A549 (cell line): Measurements from ENCODE around the gene MYBL2. TPM values are rescaled to one million over a fixed set of nuclear protein-coding genes. Genes with fewer than 3 reads are reported as not detected.

Source experiments
- ATAC-seq, 2 experiments: fragments of 200-7000 bp in 1 of 2; fragments of >200 bp in 1 of 2; cut with Nextera tagmentation in 1 of 2; cut with Tn5 transposase in 1 of 2; 3 replicates each; pipeline versions ENCODE4 v1.8.0 to v1.9.1; 2018 to 2020; ENCODE audit warnings: mild to moderate bottlenecking in 1 of 2, moderate library complexity in 1 of 2
- CTCF ChIA-PET: fragments of 300-600 bp; sonication (Branson Sonifier 250); formaldehyde crosslinking; extraction: SDS; loops from one replicate; lab custom pipeline; 2021; ENCODE audit warnings: antibody characterized with exemption, inconsistent platforms; lab: Yijun Ruan, JAX
- POLR2A ChIA-PET: fragments of 350-600 bp; formaldehyde crosslinking; extraction: SDS; loops from one replicate; lab custom pipeline; 2021; ENCODE audit warnings: antibody characterized with exemption, inconsistent platforms; lab: Yijun Ruan, JAX
- DNase-seq, 2 experiments: peaks; one replicate each; pipeline versions ENCODE4 v3.0.0 to v3.0.0-alpha.2; 2011 to 2016; ENCODE audit warnings: low read depth in 1 of 2, low spot score in 1 of 2
- FAIRE-seq: peaks from 2 replicates; lab custom pipeline; 2011; peaks lifted over from hg19 to GRCh38; lab: Jason Lieb, UNC
- H3K27ac ChIP-seq, 2 experiments: fragments of >200 bp; sonication (Bioruptor Twin); formaldehyde crosslinking; 3 replicates each; pipeline ENCODE4 v1.5.1; 2016 to 2017
- H3K4me1 ChIP-seq: fragments of >200 bp; sonication (Bioruptor Twin); formaldehyde crosslinking; 3 replicates; pipeline ENCODE4 v1.6.1; 2016
- H3K4me2 ChIP-seq: fragments of >200 bp; sonication (Bioruptor Twin); formaldehyde crosslinking; 3 replicates; pipeline ENCODE4 v1.6.1; 2016
- H3K4me3 ChIP-seq: fragments of >200 bp; sonication (Bioruptor Twin); formaldehyde crosslinking; 3 replicates; pipeline ENCODE4 v1.5.1; 2016
- H3K9me3 ChIP-seq: fragments of >200 bp; sonication (Bioruptor Twin); formaldehyde crosslinking; 3 replicates; pipeline ENCODE4 v1.6.1; 2016
- BHLHE40 ChIP-seq: IDR thresholded peaks from 2 replicates; pipeline ENCODE4 v1.6.1; 2012; ENCODE audit warnings: low read depth, low read length, inconsistent platforms
- CBX8 ChIP-seq: fragments of 200-600 bp; sonication (generic); IDR thresholded peaks from 2 replicates; pipeline ENCODE4 v1.6.1; 2016
- CHD2 ChIP-seq: fragments of 150-350 bp; IDR thresholded peaks from 2 replicates; pipeline ENCODE4 v1.6.1; 2014; ENCODE audit warnings: low read length; ENCODE audit not compliant: partially characterized antibody
- CHD4 ChIP-seq: fragments of 200-600 bp; sonication (generic); IDR thresholded peaks from 2 replicates; pipeline ENCODE4 v1.6.1; 2016; ENCODE audit warnings: antibody characterized with exemption, mild to moderate bottlenecking, borderline replicate concordance
- E2F6 ChIP-seq: IDR thresholded peaks from 2 replicates; pipeline ENCODE4 v1.6.1; 2012; ENCODE audit warnings: low read depth, borderline replicate concordance
- EP300 ChIP-seq, 2 experiments: fragments of >200 bp; sonication (Bioruptor Twin); formaldehyde crosslinking; IDR thresholded peaks; 2 replicates in 1 of 2; 3 replicates in 1 of 2; pipeline ENCODE4 v1.6.1; 2016 to 2017
- FOSB ChIP-seq: fragments of 250-450 bp; sonication (Bioruptor Pico); IDR thresholded peaks from 2 replicates; pipeline ENCODE4 v1.5.0; 2020; ENCODE audit warnings: mild to moderate bottlenecking, moderate library complexity
- FOSL2 ChIP-seq, 2 experiments: fragments of 450-650 bp in 1 of 2; fragments of >200 bp in 1 of 2; sonication (Bioruptor Twin) in 1 of 2; formaldehyde crosslinking; IDR thresholded peaks; 2 replicates each; pipeline versions ENCODE4 v1.5.0 to v1.6.1; 2016 to 2020; ENCODE audit warnings: mild to moderate bottlenecking in 1 of 2, moderate library complexity in 1 of 2
- FOXS1 ChIP-seq: fragments of 250-450 bp; sonication (Bioruptor Pico); IDR thresholded peaks from 2 replicates; pipeline ENCODE4 v1.5.0; 2020; ENCODE audit warnings: mild to moderate bottlenecking, moderate library complexity
- GATA3 ChIP-seq: IDR thresholded peaks from 2 replicates; pipeline ENCODE4 v1.6.1; 2012; ENCODE audit warnings: borderline replicate concordance
- HDAC2 ChIP-seq: fragments of 200-600 bp; sonication (generic); IDR thresholded peaks from 2 replicates; pipeline ENCODE4 v1.6.1; 2016
- HES2 ChIP-seq: fragments of >200 bp; sonication (Bioruptor Twin); formaldehyde crosslinking; IDR thresholded peaks from 2 replicates; pipeline ENCODE4 v1.6.1; 2016
- HOXA7 ChIP-seq: fragments of 250-450 bp; sonication (Bioruptor Pico); IDR thresholded peaks from 2 replicates; pipeline ENCODE4 v1.5.0; 2020; ENCODE audit warnings: mild to moderate bottlenecking, moderate library complexity
- JUNB ChIP-seq: fragments of >200 bp; sonication (Bioruptor Twin); formaldehyde crosslinking; IDR thresholded peaks from 2 replicates; pipeline ENCODE4 v1.6.1; 2016
- KDM1A ChIP-seq: fragments of 200-600 bp; sonication (generic); IDR thresholded peaks from 2 replicates; pipeline ENCODE4 v1.6.1; 2016; ENCODE audit warnings: low read depth, mild to moderate bottlenecking
- KDM5A ChIP-seq: fragments of 200-600 bp; sonication (generic); IDR thresholded peaks from 2 replicates; pipeline ENCODE4 v1.6.1; 2016; ENCODE audit warnings: antibody characterized with exemption, mild to moderate bottlenecking
- MAFK ChIP-seq: fragments of 450-650 bp; IDR thresholded peaks from 2 replicates; pipeline ENCODE4 v1.6.1; 2014; ENCODE audit not compliant: partially characterized antibody
- NFE2L2 ChIP-seq: fragments of 150-350 bp; conservative IDR thresholded peaks from 2 replicates; pipeline ENCODE4 v1.6.1; 2014; ENCODE audit warnings: low read length
- NPAS2 ChIP-seq: fragments of 250-450 bp; sonication (Bioruptor Pico); IDR thresholded peaks from 2 replicates; pipeline ENCODE4 v1.8.0; 2022; ENCODE audit warnings: mild to moderate bottlenecking, moderate library complexity, borderline replicate concordance
- PHF8 ChIP-seq: fragments of 200-600 bp; sonication (generic); IDR thresholded peaks from 2 replicates; pipeline ENCODE4 v1.6.1; 2016; ENCODE audit warnings: low read depth, mild to moderate bottlenecking, antibody characterized with exemption, moderate library complexity, borderline replicate concordance
- POLR2A ChIP-seq: IDR thresholded peaks from 2 replicates; pipeline ENCODE4 v1.6.1; 2012; ENCODE audit warnings: mild to moderate bottlenecking, low read length
- RARB ChIP-seq: fragments of 250-450 bp; sonication (Bioruptor Pico); IDR thresholded peaks from 2 replicates; pipeline ENCODE4 v1.8.0; 2021; ENCODE audit warnings: mild to moderate bottlenecking, moderate library complexity
- RCOR1 ChIP-seq: fragments of 150-350 bp; IDR thresholded peaks from 2 replicates; pipeline ENCODE4 v1.6.1; 2014; ENCODE audit warnings: antibody characterized with exemption, low read length, low read depth
- RNF2 ChIP-seq: fragments of 200-600 bp; sonication (generic); IDR thresholded peaks from 2 replicates; pipeline ENCODE4 v1.6.1; 2016; ENCODE audit warnings: low read depth, mild to moderate bottlenecking, antibody characterized with exemption, moderate library complexity, borderline replicate concordance
- SMC3 ChIP-seq: fragments of >200 bp; sonication (Bioruptor Twin); formaldehyde crosslinking; IDR thresholded peaks from 3 replicates; pipeline ENCODE4 v1.6.1; 2018; ENCODE audit warnings: inconsistent platforms
- SREBF2 ChIP-seq: fragments of 450-650 bp; IDR thresholded peaks from 2 replicates; pipeline ENCODE4 v1.6.1; 2014; ENCODE audit warnings: mild to moderate bottlenecking, moderate library complexity
- TP53 ChIP-seq: fragments of 250-450 bp; sonication (Bioruptor Pico); IDR thresholded peaks from 2 replicates; pipeline ENCODE4 v1.5.0; 2021; ENCODE audit warnings: mild to moderate bottlenecking, moderate library complexity
- ZC3H11A ChIP-seq: fragments of 450-650 bp; IDR thresholded peaks from 2 replicates; pipeline ENCODE4 v1.6.1; 2014; ENCODE audit warnings: antibody characterized with exemption, mild to moderate bottlenecking
- ZFP36 ChIP-seq: fragments of 450-650 bp; IDR thresholded peaks from 2 replicates; pipeline ENCODE4 v1.6.1; 2014; ENCODE audit warnings: borderline replicate concordance; ENCODE audit not compliant: partially characterized antibody
- ZNF302 ChIP-seq: fragments of 250-450 bp; sonication (Bioruptor Pico); IDR thresholded peaks from 2 replicates; pipeline ENCODE4 v1.9.0; 2021; ENCODE audit warnings: inconsistent platforms, mild to moderate bottlenecking, moderate library complexity
- WGBS: methylation state at CpG from one replicate; pipeline ENCODE4 v1.1.6; 2017; ENCODE audit errors: missing lambda C conversion rate; 5-methylcytosine and 5-hydroxymethylcytosine counted together
- polyA plus RNA-seq, 4 experiments: library from polyadenylated mRNA; depleted of rRNA in 3 of 4; stranded (reverse); fragments of >200 nt; fragmentation: RNase III in 1 of 4; extraction: RNeasy Plus Mini Kit Qiagen cat#74134 plus additional on column Dnase treatment in 1 of 4; gene quantifications; 2 replicates in 3 of 4; 3 replicates in 1 of 4; pipeline ENCODE4 v1.2.3, GENCODE V29; 2011 to 2017
- TF ChIP-seq, protein P1 (sequence below): fragments of 250-450 bp; sonication (Bioruptor Pico); IDR thresholded peaks from 2 replicates; pipeline ENCODE4 v1.5.0; 2021; ENCODE audit warnings: mild to moderate bottlenecking, moderate library complexity, borderline replicate concordance
- TF ChIP-seq, protein P2 (sequence below): IDR thresholded peaks from 2 replicates; pipeline ENCODE4 v1.6.1; 2012
- TF ChIP-seq, protein P3 (sequence below): fragments of 450-650 bp; IDR thresholded peaks from 2 replicates; pipeline ENCODE4 v1.6.1; 2014; ENCODE audit warnings: antibody characterized with exemption
- TF ChIP-seq, protein P4 (sequence below): fragments of >200 bp; sonication (Bioruptor Twin); formaldehyde crosslinking; IDR thresholded peaks from 3 replicates; pipeline ENCODE4 v1.5.1; 2016

Gene MYBL2
- polyA plus RNA-seq, 2 of the 4 experiments (the other 2 are of a cell fraction), result 19.9 to 53.7 TPM

DNA sequence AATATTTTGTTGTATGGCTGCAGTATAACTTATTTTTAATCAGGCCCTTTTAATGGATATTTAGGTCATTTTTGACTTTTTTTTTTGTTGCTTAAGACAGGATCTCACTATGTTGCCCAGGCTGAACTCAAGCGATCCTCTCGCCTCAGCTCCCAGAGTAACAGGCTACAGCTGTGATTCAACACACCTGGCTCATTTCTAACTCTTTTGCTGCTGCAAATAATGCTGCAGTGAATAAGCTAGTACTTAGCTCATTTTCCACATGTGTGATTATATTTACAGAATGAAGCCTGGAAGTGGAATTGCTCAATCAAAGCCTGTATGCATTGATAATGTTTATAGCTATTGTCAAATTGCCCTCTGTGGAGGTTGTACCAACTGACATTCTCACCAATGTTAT is 58.8 kb downstream of the MYBL2 start:
- ATAC-seq (no peak), DNase-seq (no peak), FAIRE-seq (no peak)
- H3K4me1 ChIP-seq, result no peaks in the 10 kb centered on the region
- 96% methylated on average over 2 of the region's 2 CpGs for WGBS
- ChIA-PET CTCF (interaction anchor here (1.0 to 1.4 kb wide), 3 partner anchors 187 to 356 kb away, joined by 3 to 5 read pairs (median 4); no protein-coding TSS in a partner anchor), POLR2A (interaction anchor here (0.6 kb wide), 1 partner anchor 331 kb away, joined by 3 read pairs; no protein-coding TSS in a partner anchor)
- H3K4me2 ChIP-seq, result no peak overlapping the region
- TF ChIP-seq CBX8 (no peak), ZNF302 (CRISPR knock-in tag) (no peak), FOXS1 (no peak), HES2 (no peak), HDAC2 (no peak), FOSL2 (IDR thresholded peaks at IDR 0.05) (no peak), FOSL2 (CRISPR knock-in tag; IDR thresholded peaks at IDR 0.05) (no peak), JUNB (no peak), KDM1A (no peak)
- TF ChIP-seq, protein P1, sequence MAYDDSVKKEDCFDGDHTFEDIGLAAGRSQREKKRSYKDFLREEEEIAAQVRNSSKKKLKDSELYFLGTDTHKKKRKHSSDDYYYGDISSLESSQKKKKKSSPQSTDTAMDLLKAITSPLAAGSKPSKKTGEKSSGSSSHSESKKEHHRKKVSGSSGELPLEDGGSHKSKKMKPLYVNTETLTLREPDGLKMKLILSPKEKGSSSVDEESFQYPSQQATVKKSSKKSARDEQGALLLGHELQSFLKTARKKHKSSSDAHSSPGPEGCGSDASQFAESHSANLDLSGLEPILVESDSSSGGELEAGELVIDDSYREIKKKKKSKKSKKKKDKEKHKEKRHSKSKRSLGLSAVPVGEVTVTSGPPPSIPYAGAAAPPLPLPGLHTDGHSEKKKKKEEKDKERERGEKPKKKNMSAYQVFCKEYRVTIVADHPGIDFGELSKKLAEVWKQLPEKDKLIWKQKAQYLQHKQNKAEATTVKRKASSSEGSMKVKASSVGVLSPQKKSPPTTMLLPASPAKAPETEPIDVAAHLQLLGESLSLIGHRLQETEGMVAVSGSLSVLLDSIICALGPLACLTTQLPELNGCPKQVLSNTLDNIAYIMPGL, result no peak
- no peak overlapping the region for H3K27ac ChIP-seq
- H3K4me3 ChIP-seq, result no peak overlapping the region
- H3K9me3 ChIP-seq, result no peaks in the 10 kb centered on the region

DNA sequence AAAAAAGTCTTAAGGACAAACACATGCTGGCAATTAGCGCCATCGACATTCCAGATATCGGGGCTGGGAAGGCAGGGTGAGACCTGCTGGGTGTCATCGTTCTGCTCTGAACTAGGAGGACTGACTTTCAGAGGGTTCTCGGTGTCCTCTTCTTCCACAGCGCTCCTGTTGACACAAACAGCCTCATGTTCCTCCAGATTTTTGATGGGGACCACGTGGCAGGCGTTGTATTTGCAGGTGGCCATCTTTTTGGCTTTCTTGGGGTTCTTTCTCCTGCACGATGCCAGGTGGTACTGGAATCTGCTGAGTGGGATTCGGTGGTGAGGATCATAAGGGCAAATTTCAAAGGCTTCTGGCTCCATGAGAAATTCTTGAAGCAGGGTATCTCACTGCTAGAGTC is 59.4 kb downstream of the MYBL2 start:
- no peaks in the 10 kb centered on the region for H3K9me3 ChIP-seq
- H3K4me1 ChIP-seq, result no peaks in the 10 kb centered on the region
- POLR2A ChIA-PET, result no interaction called here
- CTCF ChIA-PET, result interaction anchor here (1.0 kb wide), 1 partner anchor 354 kb away, joined by 3 read pairs; no protein-coding TSS in a partner anchor
- FAIRE-seq, result no peak
- H3K4me2 ChIP-seq, result no peak overlapping the region
- WGBS, result 71% methylated on average over 10 of the region's 10 CpGs
- no peak for TF ChIP-seq TP53 (CRISPR knock-in tag)
- no peak for TF ChIP-seq RNF2
- TF ChIP-seq SREBF2, result no peak
- TF ChIP-seq GATA3, result no peak
- no peak for TF ChIP-seq FOSB
- no peak for TF ChIP-seq BHLHE40
- TF ChIP-seq POLR2A, result no peak
- TF ChIP-seq HOXA7 (CRISPR knock-in tag), result no peak
- TF ChIP-seq NPAS2 (CRISPR knock-in tag), result no peak
- TF ChIP-seq E2F6, result no peak
- TF ChIP-seq SMC3, result no peak
- no peak for TF ChIP-seq KDM5A
- TF ChIP-seq CHD2, result no peak
- no peak for TF ChIP-seq RCOR1
- TF ChIP-seq EP300 (IDR thresholded peaks at IDR 0.05), result no peak
- H3K27ac ChIP-seq, result no peak overlapping the region
- no peak for ATAC-seq
- H3K4me3 ChIP-seq, result no peak overlapping the region
- no peak for DNase-seq

- ATAC-seq, result no peak
Measured at GRCh38 chr20:43726811-43727338, 60.0 kb downstream of the MYBL2 start, which contains the start of gene GTSF1L. Gene GTSF1L, minus strand, starts transcription at chr20:43727002. Its CDS starts 308 bp downstream, at chr20:43726694.

More at GRCh38 chr20:43726811-43727338, 60.0 kb downstream of the MYBL2 start, which contains the start of gene GTSF1L:
- ChIA-PET CTCF (interaction anchor here (1.3 to 2.0 kb wide), 3 partner anchors 10 to 189 kb away, joined by 3 to 8 read pairs (median 3); no protein-coding TSS in a partner anchor), POLR2A (no interaction called here)
- DNase-seq, result no peak
- H3K9me3 ChIP-seq, result no peaks in the 10 kb centered on the region
- TF ChIP-seq CHD4 (no peak), MAFK (no peak), PHF8 (no peak), ZFP36 (no peak), NFE2L2 (no peak), TP53 (CRISPR knock-in tag) (no peak), RARB (CRISPR knock-in tag) (no peak), ZC3H11A (no peak)
- TF ChIP-seq, protein P2, sequence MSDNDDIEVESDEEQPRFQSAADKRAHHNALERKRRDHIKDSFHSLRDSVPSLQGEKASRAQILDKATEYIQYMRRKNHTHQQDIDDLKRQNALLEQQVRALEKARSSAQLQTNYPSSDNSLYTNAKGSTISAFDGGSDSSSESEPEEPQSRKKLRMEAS, result no peak
- TF ChIP-seq, protein P3, sequence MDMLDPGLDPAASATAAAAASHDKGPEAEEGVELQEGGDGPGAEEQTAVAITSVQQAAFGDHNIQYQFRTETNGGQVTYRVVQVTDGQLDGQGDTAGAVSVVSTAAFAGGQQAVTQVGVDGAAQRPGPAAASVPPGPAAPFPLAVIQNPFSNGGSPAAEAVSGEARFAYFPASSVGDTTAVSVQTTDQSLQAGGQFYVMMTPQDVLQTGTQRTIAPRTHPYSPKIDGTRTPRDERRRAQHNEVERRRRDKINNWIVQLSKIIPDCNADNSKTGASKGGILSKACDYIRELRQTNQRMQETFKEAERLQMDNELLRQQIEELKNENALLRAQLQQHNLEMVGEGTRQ, result no peak
- TF ChIP-seq, protein P4, sequence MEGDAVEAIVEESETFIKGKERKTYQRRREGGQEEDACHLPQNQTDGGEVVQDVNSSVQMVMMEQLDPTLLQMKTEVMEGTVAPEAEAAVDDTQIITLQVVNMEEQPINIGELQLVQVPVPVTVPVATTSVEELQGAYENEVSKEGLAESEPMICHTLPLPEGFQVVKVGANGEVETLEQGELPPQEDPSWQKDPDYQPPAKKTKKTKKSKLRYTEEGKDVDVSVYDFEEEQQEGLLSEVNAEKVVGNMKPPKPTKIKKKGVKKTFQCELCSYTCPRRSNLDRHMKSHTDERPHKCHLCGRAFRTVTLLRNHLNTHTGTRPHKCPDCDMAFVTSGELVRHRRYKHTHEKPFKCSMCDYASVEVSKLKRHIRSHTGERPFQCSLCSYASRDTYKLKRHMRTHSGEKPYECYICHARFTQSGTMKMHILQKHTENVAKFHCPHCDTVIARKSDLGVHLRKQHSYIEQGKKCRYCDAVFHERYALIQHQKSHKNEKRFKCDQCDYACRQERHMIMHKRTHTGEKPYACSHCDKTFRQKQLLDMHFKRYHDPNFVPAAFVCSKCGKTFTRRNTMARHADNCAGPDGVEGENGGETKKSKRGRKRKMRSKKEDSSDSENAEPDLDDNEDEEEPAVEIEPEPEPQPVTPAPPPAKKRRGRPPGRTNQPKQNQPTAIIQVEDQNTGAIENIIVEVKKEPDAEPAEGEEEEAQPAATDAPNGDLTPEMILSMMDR, result no peak
- H3K4me1 ChIP-seq, result no peaks in the 10 kb centered on the region
- FAIRE-seq, result no peak
- WGBS, result 87% methylated on average over 11 of the region's 11 CpGs
- no peak within 1 kb of the TSS for H3K27ac ChIP-seq
- no peak within 1 kb of the TSS for H3K4me3 ChIP-seq
- H3K4me2 ChIP-seq, result no peak within 1 kb of the TSS
